Measurements from ENCODE around the gene ASB3.

Gene ASB3

DNA sequence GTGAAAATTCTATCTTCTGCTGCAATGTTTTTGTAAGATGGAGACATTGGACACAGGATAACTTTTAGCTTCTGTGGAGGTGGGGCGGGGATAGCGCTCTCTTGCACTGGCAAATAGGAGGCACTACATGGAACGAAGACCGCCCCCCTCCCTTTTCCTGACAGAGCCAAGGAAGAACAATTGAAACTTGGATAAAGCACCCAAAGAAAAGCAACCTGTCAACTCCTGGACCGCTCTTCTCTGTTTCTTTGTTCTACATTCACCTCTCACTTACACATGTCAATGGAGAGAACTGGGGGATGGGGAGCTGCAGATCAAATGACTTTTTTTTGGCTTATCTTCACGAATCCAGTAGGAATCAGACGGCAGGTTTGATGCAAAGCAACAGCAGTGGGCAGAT lies 145.5 kb downstream of the ASB3 start:
- no peak for DNase-seq

DNA sequence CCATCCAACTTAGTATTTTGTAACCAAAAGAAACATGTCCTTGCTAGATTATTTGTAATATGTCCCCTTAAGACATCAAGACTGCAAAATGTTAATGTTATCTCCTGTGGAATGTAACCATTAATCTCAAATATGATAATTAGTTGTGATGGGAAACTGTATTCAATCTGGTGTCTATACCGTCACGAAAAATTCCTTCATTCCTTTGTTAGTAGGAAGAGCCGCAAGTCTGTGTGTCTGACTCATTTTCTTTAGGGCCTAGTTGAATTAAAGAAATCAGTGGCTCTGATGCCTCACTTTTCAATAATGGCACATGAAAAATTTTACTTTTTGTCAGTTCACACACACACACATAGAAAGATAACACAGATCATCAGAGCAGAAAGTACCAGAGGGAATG lies 146.3 kb downstream of the ASB3 start:
- DNase-seq: no peak

DNA sequence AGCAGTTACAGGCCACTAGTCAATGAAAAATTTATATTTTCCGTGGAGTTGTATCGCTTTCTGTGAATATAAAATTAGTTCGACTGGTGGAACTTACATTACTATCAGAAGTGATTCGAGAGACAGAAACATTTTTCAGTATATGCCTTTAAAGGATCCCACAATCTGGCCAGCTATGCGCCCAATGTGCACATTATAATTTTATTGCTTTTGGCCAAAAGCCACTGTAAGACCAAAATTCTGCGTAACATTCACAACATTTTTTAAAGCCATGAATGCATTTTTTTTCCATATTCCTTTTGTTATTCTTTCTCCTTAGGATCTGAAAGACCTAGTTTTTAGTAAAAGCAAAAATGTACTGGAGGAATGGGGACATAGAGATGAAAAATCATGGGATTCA lies 150.2 kb downstream of the ASB3 start:
- DNase-seq: no peak

DNA sequence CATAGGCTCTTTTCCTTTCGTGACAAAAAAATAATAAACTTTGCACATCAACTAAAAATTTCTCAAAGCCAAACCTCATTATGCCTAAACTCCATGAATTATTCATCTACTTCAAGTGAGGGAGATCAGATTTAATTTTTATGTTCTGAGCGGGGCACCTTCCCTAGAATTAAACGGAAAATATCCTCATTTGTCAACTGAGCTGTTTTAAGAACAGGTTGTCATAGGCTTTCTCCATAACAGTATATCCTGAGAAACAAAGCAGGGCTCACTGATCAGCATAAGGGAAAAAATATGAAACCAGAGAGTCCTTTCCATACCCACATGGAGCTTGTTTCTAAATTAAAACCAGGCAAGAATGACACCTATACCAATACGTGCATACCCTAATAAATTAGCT lies 150.6 kb downstream of the ASB3 start:
- DNase-seq: no peak

DNA sequence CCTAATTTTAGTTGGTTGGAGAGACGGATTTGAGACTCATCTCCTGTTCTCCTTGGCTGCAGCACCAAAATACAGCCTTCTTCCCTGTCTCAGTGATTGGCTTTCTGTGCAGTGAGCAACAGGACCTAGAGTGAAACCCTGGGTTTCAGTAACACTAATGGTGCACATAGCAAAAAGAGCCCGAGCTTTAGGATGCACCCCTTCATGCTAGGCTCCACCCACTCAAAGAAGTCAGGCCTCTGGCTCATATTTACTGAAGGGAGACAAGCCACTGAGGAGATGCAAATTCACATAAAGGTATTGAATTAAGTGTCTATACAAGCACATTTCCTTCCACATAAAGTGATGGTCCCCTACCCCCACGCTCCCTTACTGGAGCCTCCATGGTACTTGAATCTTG lies 151.1 kb downstream of the ASB3 start:
- no peak for DNase-seq

DNA sequence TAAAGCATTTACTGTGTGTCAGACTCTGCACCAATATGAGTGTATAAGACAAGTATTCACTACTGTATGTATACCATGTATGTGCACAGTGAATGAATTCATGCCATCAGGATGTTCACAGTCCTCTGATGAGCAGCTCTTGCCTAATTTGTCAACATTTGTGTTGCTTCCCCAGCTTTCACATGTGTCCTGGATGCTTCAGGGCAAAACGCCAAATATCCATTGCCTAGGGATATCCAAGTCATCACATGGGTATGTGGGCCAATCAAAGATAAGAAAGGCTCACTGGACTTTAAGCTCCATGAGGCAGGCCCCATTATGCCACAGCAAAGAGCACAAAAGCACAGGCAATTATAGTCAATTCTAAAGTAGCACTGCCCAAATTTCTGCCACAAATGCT lies 153.3 kb downstream of the ASB3 start:
- DNase-seq: no peak

DNA sequence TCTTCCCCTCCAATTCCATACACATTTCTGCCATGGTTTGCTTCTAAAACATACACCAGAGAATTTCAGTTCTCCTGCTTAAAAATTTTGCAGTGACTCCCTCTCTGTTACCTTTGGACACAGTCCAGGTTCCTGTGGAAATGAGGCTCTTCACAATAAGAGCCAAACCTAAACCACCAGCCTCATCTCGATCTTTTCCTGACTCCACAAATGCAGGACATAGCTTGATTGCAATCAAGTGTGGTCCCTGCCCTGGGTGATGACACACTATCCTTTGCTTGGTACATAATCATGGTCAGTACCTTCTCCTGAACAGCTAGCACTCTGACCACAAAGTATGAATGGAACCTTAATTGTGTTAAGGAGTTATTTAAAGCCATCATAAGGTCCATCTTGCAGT lies 154.0 kb downstream of the ASB3 start:
- DNase-seq: no peak

DNA sequence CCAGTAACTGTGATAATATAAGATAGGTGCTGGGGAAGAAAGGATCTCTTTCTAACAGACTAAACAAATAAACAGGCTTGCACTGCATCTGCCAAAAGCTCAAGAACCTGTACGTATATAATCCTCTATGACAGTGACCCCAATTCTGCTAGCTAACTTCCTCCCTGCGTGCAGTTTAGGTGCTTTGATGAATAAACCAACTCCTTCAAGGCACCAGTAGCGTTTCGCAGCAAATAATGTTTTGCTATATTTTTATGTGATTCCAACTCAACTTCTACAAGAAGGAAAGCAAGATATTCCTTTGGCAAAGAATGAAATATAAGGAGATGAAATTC lies 154.7 kb downstream of the ASB3 start:
- no peak for DNase-seq

DNA sequence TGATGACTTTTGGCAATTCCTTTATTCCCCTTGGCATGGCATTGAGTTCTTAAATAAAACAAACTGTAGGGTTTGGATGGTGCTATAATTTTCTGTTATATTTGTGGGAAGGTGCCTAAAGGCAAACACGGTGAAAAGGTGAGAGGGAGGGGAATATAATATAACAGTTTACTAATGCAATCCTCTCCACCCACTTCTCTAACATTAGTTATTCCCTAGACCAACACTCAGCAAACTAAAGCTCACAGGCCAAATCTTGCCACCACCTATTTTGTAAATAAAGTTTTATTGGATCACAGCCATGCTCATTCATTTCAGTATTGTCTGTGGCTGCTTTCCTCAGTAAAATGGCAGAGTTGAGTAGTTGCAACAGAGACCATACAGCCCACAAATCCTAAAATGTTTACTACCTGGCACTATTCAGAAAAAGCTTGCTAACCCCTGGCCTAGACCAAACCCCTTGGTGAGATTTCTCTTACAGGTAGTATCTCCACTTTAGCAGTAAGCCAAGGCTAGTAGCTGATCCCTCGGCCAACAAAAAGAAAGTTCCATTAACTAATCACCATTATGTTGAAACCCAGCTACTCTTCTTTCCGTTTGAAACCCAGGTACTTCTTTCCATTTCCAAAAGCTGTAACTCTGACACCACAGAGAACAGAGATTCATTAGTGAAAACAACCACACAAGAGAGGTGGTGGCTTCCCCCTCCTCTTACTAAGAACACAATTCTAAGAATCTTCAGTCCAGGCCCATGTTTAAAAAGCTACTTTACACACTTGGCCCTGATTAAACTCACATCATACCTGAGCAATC lies 155.2 kb downstream of the ASB3 start:
- DNase-seq: no peak

DNA sequence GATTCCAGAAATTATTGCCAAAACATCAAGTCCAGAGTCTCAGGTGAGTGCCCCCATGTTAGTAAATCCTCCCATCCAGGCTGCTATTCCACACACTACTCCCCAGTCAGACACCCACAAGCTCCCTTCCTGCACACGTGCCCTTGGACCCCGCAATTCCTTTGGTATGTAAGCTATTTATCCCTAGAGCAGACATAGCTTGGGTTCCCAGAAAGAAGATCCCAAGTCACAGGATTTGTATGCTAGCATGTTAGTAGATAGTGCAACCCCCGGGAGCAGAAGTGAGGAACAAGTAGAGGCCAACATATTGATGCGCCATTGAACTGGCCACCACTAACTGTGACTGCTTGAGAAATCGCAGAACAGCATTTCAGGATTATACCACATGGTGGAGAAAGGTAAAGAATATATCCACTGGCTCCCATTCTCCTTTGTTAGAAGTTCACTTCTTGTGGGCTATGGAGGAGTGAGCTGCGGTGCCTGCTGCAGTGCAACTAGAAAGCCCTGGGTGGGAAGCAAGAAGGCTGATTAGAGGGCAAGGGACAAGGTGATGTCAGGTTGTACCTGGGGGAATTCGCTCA lies 156.6 kb downstream of the ASB3 start:
- no peak for DNase-seq

DNA sequence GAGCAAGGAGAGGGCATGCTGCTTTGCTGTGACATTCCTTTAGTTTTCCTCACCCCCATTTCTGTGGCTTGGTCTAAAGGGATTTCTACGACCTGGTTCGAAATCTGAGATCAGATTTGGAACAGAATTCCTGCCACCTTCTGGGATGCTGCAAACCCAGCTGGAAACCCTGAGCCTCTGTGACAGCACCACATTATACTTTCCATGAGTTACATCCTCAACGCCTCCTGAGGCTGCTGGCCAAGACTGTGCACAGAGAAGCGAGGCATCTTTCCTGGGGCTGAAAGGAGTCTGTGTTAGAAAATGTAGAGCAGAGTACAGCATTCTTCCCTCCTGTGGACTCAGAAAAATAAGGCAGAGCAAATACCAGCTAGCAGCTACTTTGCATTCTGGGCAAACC lies 157.3 kb downstream of the ASB3 start:
- no peak for DNase-seq

DNA sequence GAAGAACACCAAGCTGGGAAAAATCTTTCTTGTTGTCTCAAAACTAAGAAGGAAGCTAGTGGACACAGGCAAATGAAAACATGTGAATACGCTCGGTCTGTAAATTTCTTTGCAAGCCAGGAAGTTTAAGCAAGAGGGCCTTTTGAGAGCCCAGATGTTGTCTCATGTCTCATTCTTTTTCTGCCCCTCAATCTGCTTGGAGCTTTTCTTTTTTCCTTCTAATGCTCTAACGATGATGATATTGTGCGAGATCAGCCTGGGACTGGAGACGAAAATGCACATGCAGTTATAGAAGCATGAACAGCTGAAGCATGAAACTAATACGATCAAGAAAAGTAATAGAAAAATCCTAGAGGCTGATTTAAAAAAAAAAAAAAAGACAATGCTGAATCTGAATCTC lies 157.8 kb downstream of the ASB3 start:
- DNase-seq: no peak

DNA sequence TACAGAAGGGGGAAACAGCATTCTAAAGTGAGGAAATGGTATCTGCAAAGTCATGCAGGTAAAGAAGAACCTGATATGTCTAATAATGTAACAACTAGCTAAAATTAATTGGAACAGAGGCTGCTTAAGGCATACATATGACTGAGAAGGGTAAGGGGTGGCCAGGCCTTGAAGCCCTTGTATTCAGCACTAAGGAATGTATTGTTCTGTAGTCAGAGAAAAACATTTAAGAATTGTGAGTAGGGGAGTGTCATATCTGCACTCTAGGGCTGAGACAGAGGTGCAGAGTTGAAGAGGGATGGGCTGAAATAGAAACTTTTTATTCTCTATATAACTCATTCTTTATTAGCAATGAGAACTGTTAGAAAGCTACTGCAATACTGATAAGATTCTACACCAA lies 164.6 kb downstream of the ASB3 start:
- no peak for DNase-seq

DNA sequence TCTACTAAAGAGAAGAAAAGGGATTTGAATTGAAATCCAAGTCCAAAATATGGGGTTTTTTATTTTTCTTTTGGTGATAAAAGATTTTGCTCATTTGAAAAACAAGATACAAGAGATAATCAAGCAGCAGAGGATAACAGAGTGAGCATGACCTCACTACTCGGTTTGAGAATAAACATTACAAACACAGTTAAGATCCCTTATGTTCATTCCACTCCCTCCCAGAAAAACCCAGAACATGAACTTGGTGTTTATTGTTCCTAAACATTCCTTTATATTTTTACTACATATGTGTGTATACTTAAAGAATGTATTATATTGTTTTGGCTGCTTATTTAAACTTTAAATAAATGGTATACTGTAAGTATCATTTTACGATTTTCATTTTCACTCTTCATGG lies 165.8 kb downstream of the ASB3 start:
- no peak for DNase-seq

Measured in hematopoietic multipotent progenitor cell treated with erythropoietin and hydrocortisone succinate and interleukin-3 and kit ligand, for 6 days (in vitro differentiated cells).